Panc1 (cell line): ENCODE data around the gene KCNAB2.

Experiments
- POLR2AphosphoS5 ChIP-seq: IDR thresholded peaks from 2 replicates; pipeline ENCODE4 v1.6.1; 2012; ENCODE audit warnings: mild to moderate bottlenecking, low read depth, low read length, moderate library complexity
- SIN3A ChIP-seq: IDR thresholded peaks from 2 replicates; pipeline ENCODE4 v1.6.1; 2012; ENCODE audit warnings: low read depth, mild to moderate bottlenecking, low read length, moderate library complexity, borderline replicate concordance; ENCODE audit not compliant: insufficient read depth

GRCh38 chr1:6002714-6003501 is 42.8 kb upstream of the KCNAB2 start:
- TF ChIP-seq POLR2AphosphoS5 (no peak), SIN3A (no peak)
